Kidney (tissue), 14 donors: Measurements from ENCODE around the gene ZFP36. TPM values are rescaled to one million over a fixed set of nuclear protein-coding genes. Genes with fewer than 3 reads are reported as not detected.

Experiments
- DNase-seq, 5 donors: peaks; one replicate each; pipeline ENCODE4 v3.0.0-alpha.2; 2013 to 2020
- FAIRE-seq: peaks from 2 replicates; lab custom pipeline; 2012; peaks lifted over from hg19 to GRCh38; lab: Jason Lieb, UNC
- H3K27ac ChIP-seq, 2 donors: one replicate each; pipeline ENCODE4 v1.7.0; 2013; ENCODE audit warnings: low read depth in 2 of 2, low read length in 2 of 2, inconsistent platforms in 1 of 2
- H3K27me3 ChIP-seq: one replicate; pipeline ENCODE4 v1.7.1; 2013; ENCODE audit warnings: low read length, inconsistent platforms; ENCODE audit not compliant: control insufficient read depth, insufficient read depth
- H3K36me3 ChIP-seq, 3 donors: one replicate each; pipeline versions ENCODE4 v1.7.0 to v1.7.1; 2013; ENCODE audit warnings: low read length in 3 of 3, control low read depth in 1 of 3, inconsistent platforms in 1 of 3; ENCODE audit not compliant: insufficient read depth in 3 of 3, control insufficient read depth in 2 of 3
- H3K4me1 ChIP-seq, 3 donors: one replicate each; pipeline versions ENCODE4 v1.7.0 to v1.7.1; 2013; ENCODE audit warnings: low read length in 3 of 3, inconsistent platforms in 1 of 3, low read depth in 1 of 3; ENCODE audit not compliant: control insufficient read depth in 2 of 3, insufficient read depth in 2 of 3
- H3K4me3 ChIP-seq, 3 donors: one replicate each; pipeline versions ENCODE4 v1.7.0 to v1.8.1; 2013; ENCODE audit warnings: low read length in 3 of 3, control low read depth in 1 of 3, inconsistent platforms in 1 of 3
- H3K9ac ChIP-seq, 3 donors: one replicate each; pipeline versions ENCODE4 v1.7.0 to v1.7.1; 2013; ENCODE audit warnings: low read length in 3 of 3, control low read depth in 1 of 3, inconsistent platforms in 1 of 3
- H3K9me3 ChIP-seq, 3 donors: one replicate each; pipeline versions ENCODE4 v1.7.0 to v1.7.1; 2013; ENCODE audit warnings: low read length in 3 of 3, control low read depth in 1 of 3, inconsistent platforms in 1 of 3; ENCODE audit not compliant: control insufficient read depth in 2 of 3, insufficient read depth in 1 of 3
- intact Hi-C: fragments of 100-400 bp; cut with DNase I; formaldehyde crosslinking; loops from one replicate; pipeline ENCODE4 v1.11.1; 2022
- polyA plus RNA-seq: library from polyadenylated mRNA; stranded (reverse); fragments of 350-450 nt; fragmentation: Illumina TruSeq; extraction: RNeasy Lipid Tissue Mini Kit (QIAGEN cat#74804); gene quantifications from one replicate; pipeline ENCODE4 v1.2.3, GENCODE V29; 2014; ENCODE audit warnings: low read depth, low replicate concordance; ENCODE audit not compliant: insufficient read depth
- total RNA-seq: library from RNA; stranded (reverse); fragmentation: NEBNext Ultra II Directional; extraction: Animal tissue kit (Norgen Biotek cat#: 25700); gene quantifications from one replicate; pipeline ENCODE4 v1.2.1, GENCODE V29; 2021
- TF ChIP-seq, protein P1 (sequence below): IDR thresholded peaks from 3 replicates; pipeline ENCODE4 v1.5.1; 2012; ENCODE audit warnings: mild to moderate bottlenecking, moderate library complexity, borderline replicate concordance; ENCODE audit not compliant: insufficient read depth; ENCODE audit errors: extremely low read depth
- donor health status: control.
- donor health status: control.
- donor health status: control.
- donor health status: control.
- donor health status: control.
- donor health status: DM: yes; HTN: yes; CAD: no.
- donor health status: Normal renal cell carcinoma (clear cell type).

The ZFP36 gene
- total and polyA plus RNA-seq, 2 donors from 2014 or later, result 87.9 to 132 TPM

DNA sequence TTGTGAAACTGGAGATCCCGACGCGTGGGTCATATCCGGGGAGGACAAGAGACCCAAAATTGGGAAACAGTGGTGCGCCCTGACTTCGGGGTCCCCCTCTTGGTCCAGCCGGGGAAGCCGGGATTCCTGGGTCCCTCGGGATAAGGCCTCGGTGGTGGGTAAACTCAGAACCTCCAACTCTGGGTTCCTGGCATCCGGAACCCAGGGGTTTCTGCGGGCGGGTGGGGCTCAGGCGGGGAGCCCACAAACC, 688 bp downstream of the ZFP36 start:
- H3K36me3 ChIP-seq, result peaks cover 0 to 22% (median 6%) of the 10 kb centered on the region in 3 donors
- H3K9ac ChIP-seq, result peak overlapping the region; percentile 79 to 100 (median 82)
- TF ChIP-seq, protein P1, sequence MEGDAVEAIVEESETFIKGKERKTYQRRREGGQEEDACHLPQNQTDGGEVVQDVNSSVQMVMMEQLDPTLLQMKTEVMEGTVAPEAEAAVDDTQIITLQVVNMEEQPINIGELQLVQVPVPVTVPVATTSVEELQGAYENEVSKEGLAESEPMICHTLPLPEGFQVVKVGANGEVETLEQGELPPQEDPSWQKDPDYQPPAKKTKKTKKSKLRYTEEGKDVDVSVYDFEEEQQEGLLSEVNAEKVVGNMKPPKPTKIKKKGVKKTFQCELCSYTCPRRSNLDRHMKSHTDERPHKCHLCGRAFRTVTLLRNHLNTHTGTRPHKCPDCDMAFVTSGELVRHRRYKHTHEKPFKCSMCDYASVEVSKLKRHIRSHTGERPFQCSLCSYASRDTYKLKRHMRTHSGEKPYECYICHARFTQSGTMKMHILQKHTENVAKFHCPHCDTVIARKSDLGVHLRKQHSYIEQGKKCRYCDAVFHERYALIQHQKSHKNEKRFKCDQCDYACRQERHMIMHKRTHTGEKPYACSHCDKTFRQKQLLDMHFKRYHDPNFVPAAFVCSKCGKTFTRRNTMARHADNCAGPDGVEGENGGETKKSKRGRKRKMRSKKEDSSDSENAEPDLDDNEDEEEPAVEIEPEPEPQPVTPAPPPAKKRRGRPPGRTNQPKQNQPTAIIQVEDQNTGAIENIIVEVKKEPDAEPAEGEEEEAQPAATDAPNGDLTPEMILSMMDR, result no peak
- no peak for FAIRE-seq
- no peaks in the 10 kb centered on the region for H3K27me3 ChIP-seq
- peaks cover 14 to 27% (median 24%) of the 10 kb centered on the region in 3 donors for H3K4me1 ChIP-seq
- H3K9me3 ChIP-seq, result no peaks in the 10 kb centered on the region
- peak overlapping the region; percentile 97 to 99 for H3K27ac ChIP-seq
- DNase-seq, result peak in 1 of 5 donors; percentile 72
- intact Hi-C loops, result no loop called here
- peak overlapping the region; percentile 86 to 99 (median 96) for H3K4me3 ChIP-seq

DNA sequence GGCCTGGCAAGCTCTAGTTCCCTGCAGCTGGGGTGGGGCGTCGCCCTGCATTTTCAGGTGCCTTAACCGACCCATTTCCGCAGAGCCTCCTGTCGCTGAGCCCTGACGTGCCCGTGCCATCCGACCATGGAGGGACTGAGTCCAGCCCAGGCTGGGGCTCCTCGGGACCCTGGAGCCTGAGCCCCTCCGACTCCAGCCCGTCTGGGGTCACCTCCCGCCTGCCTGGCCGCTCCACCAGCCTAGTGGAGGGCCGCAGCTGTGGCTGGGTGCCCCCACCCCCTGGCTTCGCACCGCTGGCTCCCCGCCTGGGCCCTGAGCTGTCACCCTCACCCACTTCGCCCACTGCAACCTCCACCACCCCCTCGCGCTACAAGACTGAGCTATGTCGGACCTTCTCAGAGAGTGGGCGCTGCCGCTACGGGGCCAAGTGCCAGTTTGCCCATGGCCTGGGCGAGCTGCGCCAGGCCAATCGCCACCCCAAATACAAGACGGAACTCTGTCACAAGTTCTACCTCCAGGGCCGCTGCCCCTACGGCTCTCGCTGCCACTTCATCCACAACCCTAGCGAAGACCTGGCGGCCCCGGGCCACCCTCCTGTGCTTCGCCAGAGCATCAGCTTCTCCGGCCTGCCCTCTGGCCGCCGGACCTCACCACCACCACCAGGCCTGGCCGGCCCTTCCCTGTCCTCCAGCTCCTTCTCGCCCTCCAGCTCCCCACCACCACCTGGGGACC, 1.2 kb downstream of the ZFP36 start:
- peak overlapping the region; percentile 97 to 99 for H3K27ac ChIP-seq

DNA sequence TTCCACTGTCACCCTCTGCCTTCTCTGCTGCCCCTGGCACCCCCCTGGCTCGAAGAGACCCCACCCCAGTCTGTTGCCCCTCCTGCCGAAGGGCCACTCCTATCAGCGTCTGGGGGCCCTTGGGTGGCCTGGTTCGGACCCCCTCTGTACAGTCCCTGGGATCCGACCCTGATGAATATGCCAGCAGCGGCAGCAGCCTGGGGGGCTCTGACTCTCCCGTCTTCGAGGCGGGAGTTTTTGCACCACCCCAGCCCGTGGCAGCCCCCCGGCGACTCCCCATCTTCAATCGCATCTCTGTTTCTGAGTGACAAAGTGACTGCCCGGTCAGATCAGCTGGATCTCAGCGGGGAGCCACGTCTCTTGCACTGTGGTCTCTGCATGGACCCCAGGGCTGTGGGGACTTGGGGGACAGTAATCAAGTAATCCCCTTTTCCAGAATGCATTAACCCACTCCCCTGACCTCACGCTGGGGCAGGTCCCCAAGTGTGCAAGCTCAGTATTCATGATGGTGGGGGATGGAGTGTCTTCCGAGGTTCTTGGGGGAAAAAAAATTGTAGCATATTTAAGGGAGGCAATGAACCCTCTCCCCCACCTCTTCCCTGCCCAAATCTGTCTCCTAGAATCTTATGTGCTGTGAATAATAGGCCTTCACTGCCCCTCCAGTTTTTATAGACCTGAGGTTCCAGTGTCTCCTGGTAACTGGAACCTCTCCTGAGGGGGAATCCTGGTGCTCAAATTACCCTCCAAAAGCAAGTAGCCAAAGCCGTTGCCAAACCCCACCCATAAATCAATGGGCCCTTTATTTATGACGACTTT, 2.0 kb downstream of the ZFP36 start:
- Histone ChIP-seq H3K9ac (peak overlapping the region; percentile 13 to 100 (median 95)), H3K27me3 (no peaks in the 10 kb centered on the region), H3K4me1 (peaks cover 14 to 27% (median 26%) of the 10 kb centered on the region in 3 donors), H3K27ac (peak overlapping the region; percentile 97 to 99), H3K36me3 (peaks cover 0 to 22% (median 6%) of the 10 kb centered on the region in 3 donors), H3K4me3 (peak overlapping the region; percentile 33 to 99 (median 96)), H3K9me3 (no peaks in the 10 kb centered on the region)
- DNase-seq (peak in 3 of 5 donors; percentile 10 to 60 (median 31)), FAIRE-seq (no peak)
- TF ChIP-seq, protein P1, result no peak
- intact Hi-C loops, result no loop called here

More for the DNA sequence above, 1.2 kb downstream of the ZFP36 start:
- peaks cover 0 to 22% (median 6%) of the 10 kb centered on the region in 3 donors for H3K36me3 ChIP-seq
- H3K4me1 ChIP-seq, result peaks cover 14 to 26% (median 24%) of the 10 kb centered on the region in 3 donors
- peak overlapping the region; percentile 26 to 99 (median 96) for H3K4me3 ChIP-seq
- no peak for FAIRE-seq
- H3K9me3 ChIP-seq, result no peaks in the 10 kb centered on the region
- DNase-seq, result peak in 4 of 5 donors; percentile 51 to 92 (median 61)
- intact Hi-C loops, result no loop called here
- TF ChIP-seq, protein P1, result no peak
- peak overlapping the region; percentile 79 to 100 (median 95) for H3K9ac ChIP-seq
- H3K27me3 ChIP-seq, result no peaks in the 10 kb centered on the region
